ENCODE results near the gene GNAI3. TPM values are rescaled to one million over a fixed set of nuclear protein-coding genes. Genes with fewer than 3 reads are reported as not detected.

The GNAI3 gene
- total and polyA plus RNA-seq, 2 of the 13 experiments (the other 11 are each of a cell fraction or from before 2014, with no cell fraction given), result 4.3 to 9.0 TPM

DNA sequence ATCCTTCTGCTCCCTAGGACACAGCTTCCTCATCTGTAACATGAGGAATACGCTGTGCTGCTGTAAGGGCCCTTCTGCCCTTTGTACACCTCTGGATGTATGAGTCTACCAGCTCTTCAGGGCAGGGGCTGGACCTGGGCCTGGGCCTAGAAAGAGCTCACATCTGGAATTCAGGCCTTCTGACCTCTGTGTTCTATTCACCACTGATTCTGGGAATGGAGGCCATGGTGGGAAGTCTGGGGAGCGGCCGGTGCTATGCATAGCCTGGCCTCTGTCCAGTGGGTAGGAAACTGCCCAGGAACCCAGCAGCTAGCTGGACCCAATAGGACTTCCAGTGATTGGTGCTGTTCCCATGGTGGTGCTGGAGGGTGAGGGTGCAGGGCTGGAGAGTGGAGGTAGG lies 19.7 kb upstream of the GNAI3 start:
- intact Hi-C loops (cut with micrococcal nuclease; ENCODE audit: unreplicated experiment), result no loop called here
- H4K20me1 ChIP-seq (ENCODE audit: insufficient read depth, low read length), result no peaks in the 10 kb centered on the region
- H3K4me1 ChIP-seq (ENCODE audit: insufficient read depth, low read length), result peaks cover 18% of the 10 kb centered on the region; the same call in 1 of the 2 replicates
- no peak for ATAC-seq
- H3K4me2 ChIP-seq (ENCODE audit: low read depth, low read length), result no peak overlapping the region
- ChIA-PET POLR2A (interaction anchor here (1.0 to 2.2 kb wide), 2 partner anchors 12 to 20 kb away, joined by 3 to 6 read pairs; partner anchors contain the start of gene GNAI3), CTCF (ENCODE audit: low intra/inter-chr PET ratio, low total read pairs) (no interaction called here)
- no peak for FAIRE-seq
- H3K9me3 ChIP-seq (ENCODE audit: low read length), result no peaks in the 10 kb centered on the region
- H3K36me3 ChIP-seq (replicated peaks in 1 of 2; ENCODE audit: control insufficient read depth in 1 of 2, insufficient read depth in 2 of 2, low read length in 2 of 2), result no peaks in the 10 kb centered on the region
- in situ Hi-C loops (cut with HindIII; ENCODE audit: extremely low pct_ligation_motif_present, low pct_unique_long_range_greater_than_20kb), result no loop called here
- no peak overlapping the region for H3K9ac ChIP-seq (ENCODE audit: insufficient read depth, low read depth, low read length)
- BruUV-seq (replicated peaks), result no TSS peak
- peaks cover 7 to 59% of the 10 kb centered on the region in 2 experiments; a peak in 4 of 5 replicates for H3K27me3 ChIP-seq (ENCODE audit: control insufficient read depth in 1 of 2, insufficient read depth in 2 of 2, low read length in 2 of 2)
- H3K4me3 ChIP-seq (replicated peaks in 1 of 3; ENCODE audit: insufficient read depth in 1 of 3, low read depth in 2 of 3, low read length in 3 of 3), result no peak overlapping the region
- H3K27ac ChIP-seq (ENCODE audit: extremely low read length, insufficient read depth, low read length), result no peak overlapping the region
- no peak overlapping the region for H2AFZ ChIP-seq (ENCODE audit: low read length)
- WGBS (ENCODE audit: low lambda C conversion rate), result 20% methylated on average over 1 of the region's 3 CpGs
- no peak for DNase-seq (ENCODE audit: low spot score)
- H3K79me2 ChIP-seq (ENCODE audit: insufficient read depth, low read length), result no peaks in the 10 kb centered on the region
- TF ChIP-seq, protein P1, sequence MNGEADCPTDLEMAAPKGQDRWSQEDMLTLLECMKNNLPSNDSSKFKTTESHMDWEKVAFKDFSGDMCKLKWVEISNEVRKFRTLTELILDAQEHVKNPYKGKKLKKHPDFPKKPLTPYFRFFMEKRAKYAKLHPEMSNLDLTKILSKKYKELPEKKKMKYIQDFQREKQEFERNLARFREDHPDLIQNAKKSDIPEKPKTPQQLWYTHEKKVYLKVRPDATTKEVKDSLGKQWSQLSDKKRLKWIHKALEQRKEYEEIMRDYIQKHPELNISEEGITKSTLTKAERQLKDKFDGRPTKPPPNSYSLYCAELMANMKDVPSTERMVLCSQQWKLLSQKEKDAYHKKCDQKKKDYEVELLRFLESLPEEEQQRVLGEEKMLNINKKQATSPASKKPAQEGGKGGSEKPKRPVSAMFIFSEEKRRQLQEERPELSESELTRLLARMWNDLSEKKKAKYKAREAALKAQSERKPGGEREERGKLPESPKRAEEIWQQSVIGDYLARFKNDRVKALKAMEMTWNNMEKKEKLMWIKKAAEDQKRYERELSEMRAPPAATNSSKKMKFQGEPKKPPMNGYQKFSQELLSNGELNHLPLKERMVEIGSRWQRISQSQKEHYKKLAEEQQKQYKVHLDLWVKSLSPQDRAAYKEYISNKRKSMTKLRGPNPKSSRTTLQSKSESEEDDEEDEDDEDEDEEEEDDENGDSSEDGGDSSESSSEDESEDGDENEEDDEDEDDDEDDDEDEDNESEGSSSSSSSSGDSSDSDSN (CRISPR knock-in tag; IDR thresholded peaks at IDR 0.05), result no peak
- TF ChIP-seq MLXIP (CRISPR knock-in tag; IDR thresholded peaks at IDR 0.05; ENCODE audit: borderline replicate concordance) (no peak), MEIS2 (CRISPR knock-in tag; IDR thresholded peaks at IDR 0.05) (no peak), XRCC5 (optimal IDR thresholded peaks at IDR 0.05; ENCODE audit: low read length) (no peak), SRY (CRISPR knock-in tag; IDR thresholded peaks at IDR 0.05) (no peak), JUNB (CRISPR knock-in tag; IDR thresholded peaks at IDR 0.05; ENCODE audit: borderline replicate concordance) (no peak), EED (CRISPR knock-in tag; IDR thresholded peaks at IDR 0.05) (no peak), ZNF616 (CRISPR knock-in tag; IDR thresholded peaks at IDR 0.05; ENCODE audit: low read depth) (no peak), ZNF24 (IDR thresholded peaks at IDR 0.05) (no peak), SNRNP70 (IDR thresholded peaks at IDR 0.05; ENCODE audit: low read depth, low read length) (no peak), ZNF432 (CRISPR knock-in tag; IDR thresholded peaks at IDR 0.05; ENCODE audit: borderline replicate concordance) (no peak), MEIS1 (CRISPR knock-in tag; IDR thresholded peaks at IDR 0.05; ENCODE audit: borderline replicate concordance) (no peak)
- TF ChIP-seq, protein P2, sequence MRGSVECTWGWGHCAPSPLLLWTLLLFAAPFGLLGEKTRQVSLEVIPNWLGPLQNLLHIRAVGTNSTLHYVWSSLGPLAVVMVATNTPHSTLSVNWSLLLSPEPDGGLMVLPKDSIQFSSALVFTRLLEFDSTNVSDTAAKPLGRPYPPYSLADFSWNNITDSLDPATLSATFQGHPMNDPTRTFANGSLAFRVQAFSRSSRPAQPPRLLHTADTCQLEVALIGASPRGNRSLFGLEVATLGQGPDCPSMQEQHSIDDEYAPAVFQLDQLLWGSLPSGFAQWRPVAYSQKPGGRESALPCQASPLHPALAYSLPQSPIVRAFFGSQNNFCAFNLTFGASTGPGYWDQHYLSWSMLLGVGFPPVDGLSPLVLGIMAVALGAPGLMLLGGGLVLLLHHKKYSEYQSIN (CRISPR knock-in tag; IDR thresholded peaks at IDR 0.05; ENCODE audit: borderline replicate concordance), result no peak
- TF ChIP-seq, protein P3, sequence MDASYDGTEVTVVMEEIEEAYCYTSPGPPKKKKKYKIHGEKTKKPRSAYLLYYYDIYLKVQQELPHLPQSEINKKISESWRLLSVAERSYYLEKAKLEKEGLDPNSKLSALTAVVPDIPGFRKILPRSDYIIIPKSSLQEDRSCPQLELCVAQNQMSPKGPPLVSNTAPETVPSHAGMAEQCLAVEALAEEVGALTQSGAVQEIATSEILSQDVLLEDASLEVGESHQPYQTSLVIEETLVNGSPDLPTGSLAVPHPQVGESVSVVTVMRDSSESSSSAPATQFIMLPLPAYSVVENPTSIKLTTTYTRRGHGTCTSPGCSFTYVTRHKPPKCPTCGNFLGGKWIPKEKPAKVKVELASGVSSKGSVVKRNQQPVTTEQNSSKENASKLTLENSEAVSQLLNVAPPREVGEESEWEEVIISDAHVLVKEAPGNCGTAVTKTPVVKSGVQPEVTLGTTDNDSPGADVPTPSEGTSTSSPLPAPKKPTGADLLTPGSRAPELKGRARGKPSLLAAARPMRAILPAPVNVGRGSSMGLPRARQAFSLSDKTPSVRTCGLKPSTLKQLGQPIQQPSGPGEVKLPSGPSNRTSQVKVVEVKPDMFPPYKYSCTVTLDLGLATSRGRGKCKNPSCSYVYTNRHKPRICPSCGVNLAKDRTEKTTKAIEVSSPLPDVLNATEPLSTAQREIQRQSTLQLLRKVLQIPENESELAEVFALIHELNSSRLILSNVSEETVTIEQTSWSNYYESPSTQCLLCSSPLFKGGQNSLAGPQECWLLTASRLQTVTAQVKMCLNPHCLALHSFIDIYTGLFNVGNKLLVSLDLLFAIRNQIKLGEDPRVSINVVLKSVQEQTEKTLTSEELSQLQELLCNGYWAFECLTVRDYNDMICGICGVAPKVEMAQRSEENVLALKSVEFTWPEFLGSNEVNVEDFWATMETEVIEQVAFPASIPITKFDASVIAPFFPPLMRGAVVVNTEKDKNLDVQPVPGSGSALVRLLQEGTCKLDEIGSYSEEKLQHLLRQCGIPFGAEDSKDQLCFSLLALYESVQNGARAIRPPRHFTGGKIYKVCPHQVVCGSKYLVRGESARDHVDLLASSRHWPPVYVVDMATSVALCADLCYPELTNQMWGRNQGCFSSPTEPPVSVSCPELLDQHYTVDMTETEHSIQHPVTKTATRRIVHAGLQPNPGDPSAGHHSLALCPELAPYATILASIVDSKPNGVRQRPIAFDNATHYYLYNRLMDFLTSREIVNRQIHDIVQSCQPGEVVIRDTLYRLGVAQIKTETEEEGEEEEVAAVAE (CRISPR knock-in tag; IDR thresholded peaks at IDR 0.05; ENCODE audit: borderline replicate concordance), result no peak
